B cell (primary cell): Measurements from ENCODE around the gene ZCCHC3.

Source experiments
- CTCF ChIP-seq: fragments of 200-600 bp; IDR thresholded peaks from one replicate; pipeline ENCODE4 v1.8.0; 2022; ENCODE audit warnings: antibody characterized with exemption, mild to moderate bottlenecking
- EZH2 ChIP-seq: IDR thresholded peaks from 2 replicates; pipeline ENCODE4 v1.6.1; 2012; ENCODE audit warnings: borderline replicate concordance, low read depth, mild to moderate bottlenecking, moderate library complexity, low read length; ENCODE audit not compliant: insufficient read depth, poor library complexity, severe bottlenecking

- TF ChIP-seq CTCF (no peak), EZH2 (no peak)
Measured at GRCh38 chr20:311609-312008, 14.2 kb downstream of the ZCCHC3 start.
